ENCODE measurements around the gene SMAD9. TPM values are rescaled to one million over a fixed set of nuclear protein-coding genes. Genes with fewer than 3 reads are reported as not detected.
A peak's percentile ranks its signal among the peaks of the same experiment; 100 is the strongest.

SMAD9 gene
- total RNA-seq, 3 donors from 2014 or later (not counting 1 experiment from before 2014, with no cell fraction given), result not detected

DNA sequence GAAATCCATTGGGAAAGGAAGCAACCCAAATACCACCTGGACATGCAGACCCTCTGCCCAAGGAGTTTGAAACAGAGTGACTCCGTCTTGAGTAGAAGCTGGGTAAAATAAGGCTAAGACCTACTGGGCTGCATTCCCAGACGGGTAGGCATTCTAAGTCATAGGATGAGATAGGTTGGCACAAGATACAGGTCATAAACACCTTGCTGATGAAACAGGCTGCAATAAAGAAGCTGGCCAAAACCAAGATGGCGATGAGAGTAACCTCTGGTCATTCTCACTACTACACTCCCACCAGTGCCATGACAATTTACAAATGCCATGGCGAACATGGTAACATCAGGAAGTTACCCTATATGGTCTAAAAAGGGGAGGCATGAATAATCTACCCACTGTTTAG is 60.8 kb downstream of the SMAD9 start:
- no peak overlapping the region for H3K27ac ChIP-seq (ENCODE audit: low read length)
- no peak for TF ChIP-seq CTCF (IDR thresholded peaks at IDR 0.05)
- no peaks in the 10 kb centered on the region for H3K4me1 Mint-ChIP-seq
- no peaks in the 10 kb centered on the region for H3K36me3 Mint-ChIP-seq
- H3K27me3 ChIP-seq (ENCODE audit: control insufficient read depth, insufficient read depth, low read length), result no peaks in the 10 kb centered on the region
- 85% methylated on average over 4 of the region's 4 CpGs for WGBS (ENCODE audit: insufficient coverage)
- no peak overlapping the region for H3K27ac Mint-ChIP-seq
- H3K27me3 Mint-ChIP-seq (ENCODE audit: low read depth in 2 of 2), result peaks cover 5 to 10% of the 10 kb centered on the region in 2 donors
- H3K4me3 ChIP-seq (ENCODE audit: low read length), result no peak overlapping the region
- no peak overlapping the region for H3K4me3 Mint-ChIP-seq
- no peaks in the 10 kb centered on the region for H3K4me1 ChIP-seq (ENCODE audit: control insufficient read depth, insufficient read depth, low read length)
- intact Hi-C loops (cut with micrococcal nuclease), result no loop called here
- DNase-seq (no peak), ATAC-seq (no peak)
- no peaks in the 10 kb centered on the region for H3K36me3 ChIP-seq (ENCODE audit: control insufficient read depth, insufficient read depth, low read length)
- H3K9me3 Mint-ChIP-seq, result no peaks in the 10 kb centered on the region
- no peaks in the 10 kb centered on the region for H3K9me3 ChIP-seq (ENCODE audit: control insufficient read depth, insufficient read depth, low read length)

DNA sequence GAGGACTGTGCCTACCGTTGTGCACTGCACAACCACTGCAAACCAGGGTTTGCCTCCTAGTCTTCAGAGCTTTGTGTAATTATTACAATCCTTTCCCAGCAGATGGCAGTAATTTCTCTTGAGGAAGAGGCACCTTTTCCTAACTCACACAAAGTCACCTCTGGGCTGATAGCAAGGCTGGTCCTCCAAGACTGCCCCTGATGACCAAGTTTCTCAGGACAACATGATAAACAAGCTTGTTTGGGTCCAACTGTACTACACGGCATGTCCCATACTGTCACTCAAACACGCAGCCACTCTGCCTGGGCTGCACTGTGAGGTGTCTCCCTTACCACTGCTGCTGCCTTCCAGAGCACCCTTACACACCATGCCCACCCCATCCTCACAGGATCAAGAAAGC is 61.7 kb downstream of the SMAD9 start:
- WGBS (ENCODE audit: insufficient coverage), result 46% methylated on average over 3 of the region's 3 CpGs
- Histone ChIP-seq H3K9me3 (ENCODE audit: control insufficient read depth, insufficient read depth, low read length) (no peaks in the 10 kb centered on the region), H3K4me1 (ENCODE audit: control insufficient read depth, insufficient read depth, low read length) (no peaks in the 10 kb centered on the region), H3K27me3 (ENCODE audit: control insufficient read depth, insufficient read depth, low read length) (no peaks in the 10 kb centered on the region), H3K36me3 (ENCODE audit: control insufficient read depth, insufficient read depth, low read length) (no peaks in the 10 kb centered on the region), H3K27ac (ENCODE audit: low read length) (no peak overlapping the region), H3K4me3 (ENCODE audit: low read length) (no peak overlapping the region)
- no peaks in the 10 kb centered on the region for H3K4me1 Mint-ChIP-seq
- H3K4me3 Mint-ChIP-seq, result no peak overlapping the region
- H3K27me3 Mint-ChIP-seq (ENCODE audit: low read depth in 2 of 2), result peaks cover under 1 to 6% of the 10 kb centered on the region in 2 donors
- no peaks in the 10 kb centered on the region for H3K9me3 Mint-ChIP-seq
- no peaks in the 10 kb centered on the region for H3K36me3 Mint-ChIP-seq
- intact Hi-C loops (cut with micrococcal nuclease), result no loop called here
- H3K27ac Mint-ChIP-seq, result no peak overlapping the region
- ATAC-seq (no peak), DNase-seq (peak in 1 of 2 donors; percentile 16)
- TF ChIP-seq CTCF (IDR thresholded peaks at IDR 0.05), result no peak

DNA sequence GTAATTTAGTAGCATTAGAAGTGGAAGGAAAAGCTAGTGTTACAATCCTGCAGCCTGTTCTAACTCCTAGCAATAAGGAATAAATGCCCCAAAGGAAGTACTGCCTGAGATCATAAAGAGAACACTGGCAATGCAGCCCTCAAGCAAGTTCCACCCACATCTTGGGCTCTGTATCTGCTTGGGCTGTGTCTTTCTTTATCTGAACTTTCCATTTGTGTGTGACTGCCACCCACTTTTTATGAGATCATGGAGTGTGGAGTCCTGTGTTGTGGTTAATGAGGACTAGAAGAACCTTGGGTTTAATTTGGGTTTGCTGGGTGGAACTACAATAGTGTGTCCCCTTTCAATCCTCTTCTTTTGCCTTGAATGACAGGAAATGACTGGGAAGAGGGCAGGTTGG is 62.8 kb downstream of the SMAD9 start:
- H3K4me3 ChIP-seq (ENCODE audit: low read length), result no peak overlapping the region
- DNase-seq (no peak), ATAC-seq (no peak)
- no peak overlapping the region for H3K27ac ChIP-seq (ENCODE audit: low read length)
- no peak overlapping the region for H3K4me3 Mint-ChIP-seq
- no peaks in the 10 kb centered on the region for H3K36me3 ChIP-seq (ENCODE audit: control insufficient read depth, insufficient read depth, low read length)
- TF ChIP-seq CTCF (IDR thresholded peaks at IDR 0.05), result no peak
- H3K9me3 Mint-ChIP-seq, result no peaks in the 10 kb centered on the region
- H3K9me3 ChIP-seq (ENCODE audit: control insufficient read depth, insufficient read depth, low read length), result no peaks in the 10 kb centered on the region
- H3K4me1 ChIP-seq (ENCODE audit: control insufficient read depth, insufficient read depth, low read length), result no peaks in the 10 kb centered on the region
- no peaks in the 10 kb centered on the region for H3K4me1 Mint-ChIP-seq
- H3K36me3 Mint-ChIP-seq, result no peaks in the 10 kb centered on the region
- intact Hi-C loops (cut with micrococcal nuclease), result no loop called here
- no peaks in the 10 kb centered on the region for H3K27me3 ChIP-seq (ENCODE audit: control insufficient read depth, insufficient read depth, low read length)
- peaks cover 0 to 6% of the 10 kb centered on the region in 2 donors for H3K27me3 Mint-ChIP-seq (ENCODE audit: low read depth in 2 of 2)
- H3K27ac Mint-ChIP-seq, result no peak overlapping the region

DNA sequence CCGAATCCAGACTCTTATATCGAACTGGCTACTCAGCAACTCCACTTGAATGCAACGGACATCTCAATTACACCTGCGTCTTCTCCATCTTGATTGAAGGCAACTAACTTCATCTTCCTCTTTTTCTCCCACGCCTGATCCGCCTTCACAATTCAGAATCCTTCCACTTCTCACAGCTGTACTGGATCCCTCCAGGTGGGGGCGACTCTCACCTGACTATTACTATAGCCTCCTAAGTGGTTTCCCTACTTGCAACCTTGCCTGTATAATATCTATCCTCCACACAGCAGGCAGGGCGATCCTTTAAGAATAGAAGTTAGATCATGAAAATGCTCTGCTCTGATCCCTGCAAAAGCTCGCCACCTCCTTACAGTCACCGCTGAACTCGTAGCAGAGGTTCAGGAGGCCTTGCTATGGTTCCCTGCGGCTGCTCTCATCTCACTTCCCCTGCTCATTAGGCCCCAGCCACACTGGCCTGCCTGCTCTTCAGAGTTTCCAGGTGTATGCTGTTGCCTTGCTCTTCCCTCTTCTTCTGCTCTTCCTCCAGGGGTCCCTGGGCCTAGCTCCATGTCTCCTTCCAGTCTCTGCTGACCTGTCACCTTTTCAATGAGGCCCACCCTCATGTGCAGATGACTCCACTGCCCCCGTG is 69.1 kb downstream of the SMAD9 start:
- H3K27ac Mint-ChIP-seq, result no peak overlapping the region
- H3K4me1 ChIP-seq (ENCODE audit: control insufficient read depth, insufficient read depth, low read length), result no peaks in the 10 kb centered on the region
- H3K36me3 Mint-ChIP-seq, result no peaks in the 10 kb centered on the region
- no peaks in the 10 kb centered on the region for H3K4me1 Mint-ChIP-seq
- H3K9me3 ChIP-seq (ENCODE audit: control insufficient read depth, insufficient read depth, low read length), result no peaks in the 10 kb centered on the region
- H3K4me3 ChIP-seq (ENCODE audit: low read length), result no peak overlapping the region
- ATAC-seq (no peak), DNase-seq (no peak)
- no peaks in the 10 kb centered on the region for H3K36me3 ChIP-seq (ENCODE audit: control insufficient read depth, insufficient read depth, low read length)
- intact Hi-C loops (cut with micrococcal nuclease), result no loop called here
- H3K27me3 Mint-ChIP-seq (ENCODE audit: low read depth in 2 of 2), result peaks cover 10 to 12% of the 10 kb centered on the region in 2 donors
- no peaks in the 10 kb centered on the region for H3K27me3 ChIP-seq (ENCODE audit: control insufficient read depth, insufficient read depth, low read length)
- H3K4me3 Mint-ChIP-seq, result no peak overlapping the region
- no peak overlapping the region for H3K27ac ChIP-seq (ENCODE audit: low read length)
- no peak for TF ChIP-seq CTCF (IDR thresholded peaks at IDR 0.05)
- no peaks in the 10 kb centered on the region for H3K9me3 Mint-ChIP-seq
- 85% methylated on average over 13 of the region's 13 CpGs for WGBS (ENCODE audit: insufficient coverage)
